Measurements from ENCODE around the gene UTF1.

The UTF1 gene

DNA sequence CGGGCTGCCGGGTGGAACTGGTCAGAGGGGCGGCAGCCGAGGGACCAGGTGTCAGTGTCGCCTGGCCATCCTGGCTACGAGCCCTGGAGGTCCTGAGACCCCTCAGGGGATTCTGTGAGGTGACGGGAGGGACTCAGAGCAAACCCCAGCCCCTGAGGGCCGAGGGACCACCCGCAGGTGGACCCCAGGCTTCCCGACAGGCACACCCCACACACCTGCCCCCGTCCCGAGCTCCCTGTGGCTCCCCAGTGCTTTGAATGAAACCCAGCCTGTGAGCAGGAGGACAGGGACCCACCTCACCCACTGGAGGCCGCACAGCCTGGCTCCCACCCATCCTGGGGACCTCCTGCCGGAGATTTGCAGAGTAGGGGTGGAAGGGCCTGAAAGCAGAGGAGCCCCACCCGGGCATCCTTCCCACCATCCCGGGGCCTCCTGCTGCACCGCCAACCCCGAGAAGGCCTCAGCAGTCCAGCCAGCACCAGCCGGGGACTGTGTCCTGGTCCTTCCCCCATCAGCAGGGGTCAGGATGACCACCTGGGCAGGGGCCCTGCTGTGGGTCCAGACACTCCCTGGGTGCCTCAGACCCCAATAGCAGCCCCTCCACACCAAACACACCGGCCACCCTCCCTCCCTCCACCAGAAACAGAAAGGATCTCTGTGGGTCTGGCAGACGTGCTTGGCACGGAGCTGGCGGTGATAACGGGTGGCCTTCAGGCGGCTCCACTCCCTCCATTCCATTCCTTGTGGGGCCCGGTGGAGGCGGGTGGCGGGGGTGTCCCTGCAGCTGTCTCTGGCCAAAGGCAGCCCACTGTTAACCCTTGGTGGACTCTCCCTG lies 21.6 kb downstream of the UTF1 start:
- no peaks in the 10 kb centered on the region for H3K9me3 Mint-ChIP-seq
- no peaks in the 10 kb centered on the region for H3K36me3 Mint-ChIP-seq (ENCODE audit: low read depth)
- H3K4me1 Mint-ChIP-seq (ENCODE audit: low read depth): no peaks in the 10 kb centered on the region
- no peak overlapping the region for H3K27ac Mint-ChIP-seq
- no peak overlapping the region for H3K4me3 Mint-ChIP-seq
- H3K27me3 Mint-ChIP-seq: no peaks in the 10 kb centered on the region
- DNase-seq: no peak

- no peaks in the 10 kb centered on the region for H3K9me3 Mint-ChIP-seq
- H3K27me3 Mint-ChIP-seq: no peaks in the 10 kb centered on the region
- no peaks in the 10 kb centered on the region for H3K36me3 Mint-ChIP-seq (ENCODE audit: low read depth)
- no peak overlapping the region for H3K27ac Mint-ChIP-seq
- DNase-seq: no peak
- H3K4me1 Mint-ChIP-seq (ENCODE audit: low read depth): peaks cover 4% of the 10 kb centered on the region
- H3K4me3 Mint-ChIP-seq: no peak overlapping the region
Observed at GRCh38 chr10:133252223-133252552, 22.2 kb downstream of the UTF1 start.

DNA sequence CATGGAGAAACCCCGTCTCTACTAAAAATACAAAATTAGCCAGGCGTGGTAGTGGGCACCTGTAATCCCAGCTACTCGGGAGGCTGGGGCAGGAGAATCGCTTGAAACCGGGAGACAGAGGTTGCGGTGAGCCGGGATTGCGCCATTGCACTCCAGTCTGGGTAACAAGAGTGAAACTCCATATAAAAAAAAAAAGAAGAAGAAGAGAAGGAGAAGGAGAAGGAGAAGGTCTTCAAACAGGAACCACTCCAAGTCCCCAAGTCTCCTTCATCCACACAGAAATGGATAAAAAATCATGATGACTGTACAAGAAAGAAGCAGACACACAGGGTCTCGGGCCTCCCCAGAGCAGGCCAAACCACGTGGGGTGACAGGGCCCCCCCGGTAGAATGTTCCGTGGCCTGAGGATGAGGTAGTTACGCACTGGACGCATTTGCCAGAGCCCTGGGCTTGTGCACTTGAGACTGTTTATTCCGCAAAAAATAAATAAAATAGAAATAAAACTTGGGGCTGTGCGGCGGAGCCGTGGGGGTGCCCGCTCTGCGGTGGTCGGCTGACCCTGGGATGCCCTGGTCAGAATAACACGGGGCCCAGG lies 23.4 kb downstream of the UTF1 start:
- no peaks in the 10 kb centered on the region for H3K9me3 Mint-ChIP-seq
- no peaks in the 10 kb centered on the region for H3K27me3 Mint-ChIP-seq
- DNase-seq: no peak
- H3K4me1 Mint-ChIP-seq (ENCODE audit: low read depth): peaks cover 16% of the 10 kb centered on the region
- no peak overlapping the region for H3K4me3 Mint-ChIP-seq
- no peak overlapping the region for H3K27ac Mint-ChIP-seq
- no peaks in the 10 kb centered on the region for H3K36me3 Mint-ChIP-seq (ENCODE audit: low read depth)

DNA sequence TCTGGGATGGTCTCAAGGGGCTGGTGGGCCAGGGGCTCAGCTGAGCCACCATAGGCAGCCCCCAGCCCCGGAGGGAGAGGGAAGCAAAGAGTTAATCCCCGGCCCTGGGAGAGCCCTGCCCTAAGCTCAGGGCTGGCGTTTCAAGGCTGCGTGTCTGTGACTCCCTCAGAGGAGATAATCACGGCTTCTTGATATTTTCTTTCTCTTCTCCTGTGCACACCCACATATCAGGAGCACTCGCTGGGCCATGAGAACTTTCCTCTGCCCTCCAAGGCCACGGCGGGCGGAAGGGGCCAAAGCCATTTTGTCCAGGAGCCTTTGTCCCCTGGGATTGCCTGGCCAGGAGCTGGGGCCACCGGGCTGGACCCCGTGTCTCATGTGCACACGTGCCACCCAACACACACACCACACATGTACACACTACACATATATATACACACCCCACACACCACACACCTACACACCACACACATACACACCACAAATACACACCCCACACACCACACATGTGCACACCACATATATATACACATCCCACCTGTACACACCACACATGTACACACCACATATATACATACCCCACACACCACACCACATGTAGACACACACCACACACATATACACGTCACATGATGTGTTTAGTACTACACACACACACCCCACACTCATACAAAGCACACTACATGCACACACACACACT lies 24.6 kb downstream of the UTF1 start:
- Mint-ChIP-seq H3K4me1 (ENCODE audit: low read depth) (peaks cover 24% of the 10 kb centered on the region), H3K27me3 (no peaks in the 10 kb centered on the region), H3K36me3 (ENCODE audit: low read depth) (no peaks in the 10 kb centered on the region), H3K4me3 (no peak overlapping the region), H3K27ac (no peak overlapping the region), H3K9me3 (no peaks in the 10 kb centered on the region)
- DNase-seq: no peak

DNA sequence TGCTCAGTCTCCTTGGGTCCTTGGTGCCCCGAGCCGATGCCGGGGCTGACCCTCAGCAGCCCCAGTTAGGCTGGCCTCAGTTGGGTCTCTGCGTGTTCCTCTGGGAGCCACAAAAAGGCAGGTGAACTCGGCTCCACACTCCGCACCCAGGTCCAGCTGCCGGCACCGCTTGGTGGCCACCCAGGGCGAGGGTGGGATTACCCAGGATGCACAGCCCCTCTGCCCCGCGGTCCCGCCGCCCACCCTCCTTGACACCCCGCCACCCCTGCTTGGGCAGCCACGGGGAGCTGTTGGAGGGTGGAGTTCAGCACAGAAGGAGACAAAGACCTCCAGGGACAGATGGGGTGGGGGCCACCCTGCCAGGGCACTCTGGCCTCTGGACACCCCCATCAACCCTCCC lies 25.3 kb downstream of the UTF1 start:
- Mint-ChIP-seq H3K27ac (no peak overlapping the region), H3K4me1 (ENCODE audit: low read depth) (peaks cover 32% of the 10 kb centered on the region), H3K4me3 (no peak overlapping the region), H3K36me3 (ENCODE audit: low read depth) (no peaks in the 10 kb centered on the region), H3K27me3 (no peaks in the 10 kb centered on the region), H3K9me3 (no peaks in the 10 kb centered on the region)
- no peak for DNase-seq

GRCh38 chr10:133257489-133258065 lies 27.6 kb downstream of the UTF1 start:
- DNase-seq: no peak

GRCh38 chr10:133258066-133258817 lies 28.2 kb downstream of the UTF1 start:
- DNase-seq: peak; percentile 71
- peak overlapping the region; percentile 88 for H3K27ac Mint-ChIP-seq
- peaks cover 54% of the 10 kb centered on the region for H3K4me1 Mint-ChIP-seq (ENCODE audit: low read depth)
- H3K9me3 Mint-ChIP-seq: no peaks in the 10 kb centered on the region
- H3K27me3 Mint-ChIP-seq: no peaks in the 10 kb centered on the region
- H3K36me3 Mint-ChIP-seq (ENCODE audit: low read depth): peaks cover 9% of the 10 kb centered on the region
- peak overlapping the region; percentile 55 for H3K4me3 Mint-ChIP-seq

More at GRCh38 chr10:133257489-133258065, 27.6 kb downstream of the UTF1 start:
- Mint-ChIP-seq H3K4me1 (ENCODE audit: low read depth) (peaks cover 47% of the 10 kb centered on the region), H3K4me3 (peak overlapping the region; percentile 55), H3K36me3 (ENCODE audit: low read depth) (peaks cover 3% of the 10 kb centered on the region), H3K9me3 (no peaks in the 10 kb centered on the region), H3K27me3 (no peaks in the 10 kb centered on the region), H3K27ac (peak overlapping the region; percentile 63)

GRCh38 chr10:133258818-133259601 lies 29.0 kb downstream of the UTF1 start:
- Mint-ChIP-seq H3K27ac (peak overlapping the region; percentile 97), H3K9me3 (no peaks in the 10 kb centered on the region), H3K27me3 (no peaks in the 10 kb centered on the region), H3K4me1 (ENCODE audit: low read depth) (peaks cover 60% of the 10 kb centered on the region), H3K36me3 (ENCODE audit: low read depth) (peaks cover 16% of the 10 kb centered on the region), H3K4me3 (peak overlapping the region; percentile 63)
- peak; percentile 85 for DNase-seq

DNA sequence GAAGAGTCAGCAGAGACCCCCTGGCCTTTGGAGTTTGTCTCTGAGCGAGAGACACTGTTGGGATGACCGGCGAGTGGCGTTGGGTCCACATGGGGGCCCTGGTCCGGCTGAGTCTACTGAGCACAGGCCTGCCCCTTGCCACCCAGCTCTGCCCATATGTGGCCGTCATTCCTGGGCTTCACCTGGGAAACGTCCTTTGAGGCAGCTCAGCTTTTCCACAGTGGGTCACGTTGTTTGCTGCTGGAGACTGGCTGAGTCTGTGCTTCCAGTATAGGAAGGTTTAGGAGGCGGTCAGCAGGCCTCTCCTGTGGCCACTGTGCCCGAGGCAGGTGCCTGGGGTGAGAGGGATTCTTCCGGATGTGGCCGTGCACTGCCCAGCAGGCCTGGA lies 29.6 kb downstream of the UTF1 start:
- no peaks in the 10 kb centered on the region for H3K9me3 Mint-ChIP-seq
- peaks cover 22% of the 10 kb centered on the region for H3K36me3 Mint-ChIP-seq (ENCODE audit: low read depth)

GRCh38 chr10:133260895-133261725 lies 31.1 kb downstream of the UTF1 start:
- no peaks in the 10 kb centered on the region for H3K27me3 Mint-ChIP-seq
- DNase-seq: peak; percentile 82
- H3K36me3 Mint-ChIP-seq (ENCODE audit: low read depth): peaks cover 32% of the 10 kb centered on the region
- peak overlapping the region; percentile 93 for H3K27ac Mint-ChIP-seq
- H3K4me3 Mint-ChIP-seq: peak overlapping the region; percentile 80
- H3K9me3 Mint-ChIP-seq: no peaks in the 10 kb centered on the region
- H3K4me1 Mint-ChIP-seq (ENCODE audit: low read depth): peaks cover 79% of the 10 kb centered on the region

More for the DNA sequence above, 29.6 kb downstream of the UTF1 start:
- peaks cover 66% of the 10 kb centered on the region for H3K4me1 Mint-ChIP-seq (ENCODE audit: low read depth)
- H3K27me3 Mint-ChIP-seq: no peaks in the 10 kb centered on the region
- peak overlapping the region; percentile 63 for H3K4me3 Mint-ChIP-seq
- H3K27ac Mint-ChIP-seq: peak overlapping the region; percentile 97
- no peak for DNase-seq

DNA sequence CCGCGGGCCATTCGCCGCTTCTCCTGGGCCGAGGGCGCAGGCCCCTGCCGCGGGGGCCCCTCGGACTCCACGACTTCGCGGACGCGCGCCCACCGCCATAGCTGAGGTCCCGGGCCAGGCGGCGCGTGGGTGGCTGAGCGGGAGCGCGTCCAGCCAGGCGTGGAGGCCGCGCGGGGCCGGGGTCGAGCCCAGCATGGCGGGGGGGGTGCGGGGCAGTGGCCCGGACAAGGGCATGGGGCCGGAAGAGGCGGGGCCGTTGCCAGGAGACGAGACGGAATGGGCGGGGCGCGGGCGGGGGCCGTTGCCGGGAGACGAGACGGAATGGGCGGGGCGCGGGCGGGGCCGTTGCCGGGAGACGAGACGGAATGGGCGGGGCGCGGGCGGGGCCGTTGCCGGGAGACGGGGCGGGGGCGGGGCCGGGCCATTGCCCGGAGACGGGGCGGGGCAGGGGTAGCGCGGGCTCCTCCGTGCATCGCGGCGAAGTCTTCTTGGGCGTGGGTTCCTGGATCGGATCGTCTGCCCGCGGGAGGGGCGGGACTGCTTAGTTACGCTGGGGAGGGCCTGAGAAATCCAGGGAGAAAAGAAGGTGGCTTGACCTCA lies 31.8 kb downstream of the UTF1 start:
- H3K27me3 Mint-ChIP-seq: no peaks in the 10 kb centered on the region
- peaks cover 79% of the 10 kb centered on the region for H3K4me1 Mint-ChIP-seq (ENCODE audit: low read depth)
- peak overlapping the region; percentile 64 for H3K27ac Mint-ChIP-seq
- H3K9me3 Mint-ChIP-seq: no peaks in the 10 kb centered on the region
- peak; percentile 91 for DNase-seq
- H3K36me3 Mint-ChIP-seq (ENCODE audit: low read depth): peaks cover 36% of the 10 kb centered on the region
- peak overlapping the region; percentile 80 for H3K4me3 Mint-ChIP-seq

DNA sequence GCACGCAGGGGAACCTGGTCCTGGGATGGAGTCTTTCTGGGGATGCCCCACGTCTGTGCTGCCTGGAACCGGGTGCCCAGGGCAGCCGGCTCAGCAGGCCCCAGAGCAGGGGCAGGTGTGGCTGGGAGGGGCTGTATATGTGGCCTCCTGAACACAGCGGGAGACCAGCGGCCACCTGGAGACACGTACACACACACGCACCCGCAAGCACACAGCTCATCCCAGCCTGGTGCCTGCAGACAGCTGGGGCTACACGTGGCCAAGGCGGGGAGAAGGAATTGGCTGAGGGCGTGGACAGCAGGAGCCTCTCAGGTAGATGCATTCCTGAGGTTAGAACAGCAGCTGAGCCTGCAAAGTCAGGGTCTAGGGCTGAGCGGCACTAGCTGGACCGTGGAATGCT lies 32.7 kb downstream of the UTF1 start:
- peaks cover 70% of the 10 kb centered on the region for H3K4me1 Mint-ChIP-seq (ENCODE audit: low read depth)
- peak overlapping the region; percentile 67 for H3K4me3 Mint-ChIP-seq
- H3K9me3 Mint-ChIP-seq: no peaks in the 10 kb centered on the region
- peak; percentile 46 for DNase-seq
- peak overlapping the region; percentile 59 for H3K27ac Mint-ChIP-seq
- H3K36me3 Mint-ChIP-seq (ENCODE audit: low read depth): peaks cover 45% of the 10 kb centered on the region
- H3K27me3 Mint-ChIP-seq: no peaks in the 10 kb centered on the region

All from activated T-cell treated with anti-CD3 and anti-CD28 coated beads, Interleukin-2, amount 50 U/mL, for 24 hours (primary cell).